SK-N-MC (cell line): Measurements from ENCODE around the gene TESK1.

Experiments used
- EZH2 ChIP-seq: fragments of 200-600 bp; sonication (generic); IDR thresholded peaks from one replicate; pipeline ENCODE4 v1.6.1; 2017; ENCODE audit warnings: antibody characterized with exemption
- POLR2AphosphoS5 ChIP-seq: IDR thresholded peaks from 2 replicates; pipeline ENCODE4 v1.6.1; 2012; ENCODE audit warnings: mild to moderate bottlenecking, low read depth, low read length, borderline replicate concordance

DNA sequence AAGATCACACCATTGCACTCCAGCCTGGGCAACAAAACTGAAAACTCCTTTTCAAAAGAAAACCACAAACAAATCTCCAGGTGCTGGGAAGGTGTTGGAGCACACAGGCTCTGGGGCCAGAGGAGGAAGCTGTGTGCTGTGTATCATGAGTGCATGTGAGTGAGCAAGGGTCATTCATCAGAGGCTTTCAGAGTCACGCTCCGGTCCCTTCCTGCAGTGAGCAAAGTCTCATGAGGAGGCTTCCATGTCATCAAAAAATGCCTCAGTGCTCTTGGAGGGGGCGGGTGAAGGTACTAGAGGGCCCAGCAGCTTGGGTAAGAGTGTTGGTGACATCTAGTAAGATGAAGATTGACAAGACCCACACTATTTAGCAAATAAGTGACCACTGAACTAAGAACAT is 48.3 kb upstream of the TESK1 start:
- TF ChIP-seq POLR2AphosphoS5 (no peak), EZH2 (no peak)
